ENCODE data around the gene ADGRG3.

DNA sequence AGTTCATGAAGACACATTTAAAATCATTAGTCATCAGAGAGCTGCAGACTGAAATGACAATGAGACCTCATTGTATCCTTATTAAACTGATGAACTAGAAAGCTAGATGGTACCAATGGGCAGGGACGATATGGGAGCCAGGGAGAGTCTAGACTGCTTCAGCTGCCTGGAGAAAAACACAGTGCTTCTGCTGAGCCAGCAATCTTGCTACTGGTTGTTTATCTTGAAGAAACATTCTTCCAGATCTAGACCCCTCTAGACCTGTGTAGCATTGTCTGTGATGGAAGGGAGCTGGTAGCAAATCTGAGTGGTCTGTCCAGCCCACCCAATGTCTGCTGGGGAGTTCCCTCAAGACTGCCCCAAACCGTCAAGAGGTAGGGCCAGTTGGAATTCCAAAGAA lies 24.5 kb downstream of the ADGRG3 start:
- TF ChIP-seq, protein P1, sequence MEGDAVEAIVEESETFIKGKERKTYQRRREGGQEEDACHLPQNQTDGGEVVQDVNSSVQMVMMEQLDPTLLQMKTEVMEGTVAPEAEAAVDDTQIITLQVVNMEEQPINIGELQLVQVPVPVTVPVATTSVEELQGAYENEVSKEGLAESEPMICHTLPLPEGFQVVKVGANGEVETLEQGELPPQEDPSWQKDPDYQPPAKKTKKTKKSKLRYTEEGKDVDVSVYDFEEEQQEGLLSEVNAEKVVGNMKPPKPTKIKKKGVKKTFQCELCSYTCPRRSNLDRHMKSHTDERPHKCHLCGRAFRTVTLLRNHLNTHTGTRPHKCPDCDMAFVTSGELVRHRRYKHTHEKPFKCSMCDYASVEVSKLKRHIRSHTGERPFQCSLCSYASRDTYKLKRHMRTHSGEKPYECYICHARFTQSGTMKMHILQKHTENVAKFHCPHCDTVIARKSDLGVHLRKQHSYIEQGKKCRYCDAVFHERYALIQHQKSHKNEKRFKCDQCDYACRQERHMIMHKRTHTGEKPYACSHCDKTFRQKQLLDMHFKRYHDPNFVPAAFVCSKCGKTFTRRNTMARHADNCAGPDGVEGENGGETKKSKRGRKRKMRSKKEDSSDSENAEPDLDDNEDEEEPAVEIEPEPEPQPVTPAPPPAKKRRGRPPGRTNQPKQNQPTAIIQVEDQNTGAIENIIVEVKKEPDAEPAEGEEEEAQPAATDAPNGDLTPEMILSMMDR (conservative IDR thresholded peaks at IDR 0.05) = no peak
- TF ChIP-seq ZFX (IDR thresholded peaks at IDR 0.05) = no peak
